Stimulated activated CD8-positive, alpha-beta memory T cell treated with anti-CD3 and anti-CD28 coated beads, Interleukin-2, amount 100 ng/mL, for 48 hours (primary cell): Measurements from ENCODE around the gene NUP37.
A peak's percentile ranks its signal among the peaks of the same experiment; 100 is the strongest.
"Not testable (repeated sequence)": the region's sequence is repeated elsewhere in the genome, so short reads cannot be mapped to it uniquely, and the experiment has no call there.

Experiments used
- DNase-seq, 2 donors: peaks; one replicate each; pipeline ENCODE4 v3.0.0-alpha.2; 2020; ENCODE audit warnings: low read depth in 2 of 2

Gene NUP37, protein sequence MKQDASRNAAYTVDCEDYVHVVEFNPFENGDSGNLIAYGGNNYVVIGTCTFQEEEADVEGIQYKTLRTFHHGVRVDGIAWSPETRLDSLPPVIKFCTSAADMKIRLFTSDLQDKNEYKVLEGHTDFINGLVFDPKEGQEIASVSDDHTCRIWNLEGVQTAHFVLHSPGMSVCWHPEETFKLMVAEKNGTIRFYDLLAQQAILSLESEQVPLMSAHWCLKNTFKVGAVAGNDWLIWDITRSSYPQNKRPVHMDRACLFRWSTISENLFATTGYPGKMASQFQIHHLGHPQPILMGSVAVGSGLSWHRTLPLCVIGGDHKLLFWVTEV

DNA sequence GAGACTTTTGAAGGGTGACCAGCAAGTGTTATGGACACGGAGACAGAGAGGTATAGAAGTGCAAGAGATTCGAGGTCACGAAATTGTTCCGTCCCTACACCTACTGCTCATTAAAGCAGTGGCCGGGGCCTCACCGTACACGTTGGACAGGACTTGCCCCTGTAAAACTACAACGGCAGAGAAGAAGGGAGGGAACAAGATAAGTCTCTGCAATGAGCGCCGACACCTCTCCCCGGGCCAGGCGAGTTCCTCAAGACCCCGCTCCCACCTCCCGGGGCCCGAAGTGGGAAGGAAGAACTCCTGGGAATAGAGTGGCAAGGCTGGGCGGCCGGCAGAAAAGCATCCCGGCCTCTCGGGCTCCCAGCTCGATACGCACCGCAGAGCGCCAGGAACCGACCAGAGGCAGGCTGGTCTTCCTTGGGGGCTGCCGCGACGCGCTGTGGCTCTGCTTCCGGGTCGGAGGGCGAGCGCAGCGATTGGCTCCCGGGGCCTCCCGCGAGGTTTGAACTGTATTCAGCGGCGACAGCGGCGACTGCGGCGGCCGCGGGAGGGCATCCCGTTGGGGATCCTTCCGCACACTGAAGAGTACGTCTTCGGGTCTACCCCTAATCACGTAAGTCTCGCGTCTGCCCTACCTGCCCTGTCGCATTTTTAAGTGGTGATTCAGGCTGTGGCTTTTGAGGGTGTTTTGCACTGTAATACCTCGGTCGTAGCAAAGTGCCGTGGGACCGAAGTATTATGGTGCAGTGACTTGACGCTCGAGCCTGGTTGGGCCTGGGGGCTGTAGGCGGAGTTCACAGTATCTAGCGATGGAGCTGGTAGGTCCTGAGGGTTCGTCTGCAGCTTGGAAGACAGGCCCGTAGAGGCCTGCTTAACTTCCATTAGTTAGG, at the start of gene NUP37, which contains the start of gene PARPBP:
NUP37 (minus strand) TSS at position 441 of the 890 bp plus-strand sequence. CDS start 1,596 bp downstream, outside the sequence.
PARPBP (plus strand) TSS at position 510 of the 890 bp plus-strand sequence. CDS start 3,706 bp downstream, outside the sequence.
- peak; percentile 81 to 85 for DNase-seq

DNA sequence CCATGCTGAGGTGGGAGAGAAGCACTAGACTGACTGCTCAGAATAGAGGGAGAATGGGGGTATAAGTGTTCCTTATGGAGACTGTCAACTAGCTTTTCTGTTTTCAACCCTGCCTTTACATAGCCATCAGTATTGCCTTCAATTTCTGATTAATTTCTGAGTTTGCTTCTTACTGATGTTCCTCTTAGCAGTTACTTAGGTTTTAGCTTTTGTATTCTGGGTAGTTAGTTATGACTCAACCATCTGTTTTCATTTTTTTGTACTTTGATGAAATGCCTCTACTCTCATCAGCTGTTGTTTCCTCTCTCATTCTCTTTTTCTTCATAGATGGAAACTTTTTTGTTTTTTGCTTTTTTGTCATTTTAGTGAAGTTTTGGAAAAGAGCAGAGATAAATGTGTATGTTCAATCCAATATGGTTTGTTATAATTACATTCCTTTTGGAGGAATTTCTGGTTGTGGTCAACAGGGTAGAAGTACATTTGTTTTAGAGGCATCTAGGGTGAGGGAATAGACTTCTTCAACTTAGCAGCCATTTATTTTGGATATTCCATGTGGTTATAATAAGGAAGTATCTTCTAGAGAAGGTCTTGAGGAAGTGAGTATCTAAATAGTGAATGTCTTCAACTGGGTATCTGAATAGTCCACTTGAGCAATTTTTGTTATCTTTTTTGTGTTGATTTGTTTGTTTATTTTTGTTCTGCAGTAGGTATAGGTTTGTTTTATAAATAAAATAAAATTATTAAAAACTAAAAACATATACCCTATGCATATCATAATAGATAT, 48.1 kb upstream of the NUP37 start:
- DNase-seq, result no peak

DNA sequence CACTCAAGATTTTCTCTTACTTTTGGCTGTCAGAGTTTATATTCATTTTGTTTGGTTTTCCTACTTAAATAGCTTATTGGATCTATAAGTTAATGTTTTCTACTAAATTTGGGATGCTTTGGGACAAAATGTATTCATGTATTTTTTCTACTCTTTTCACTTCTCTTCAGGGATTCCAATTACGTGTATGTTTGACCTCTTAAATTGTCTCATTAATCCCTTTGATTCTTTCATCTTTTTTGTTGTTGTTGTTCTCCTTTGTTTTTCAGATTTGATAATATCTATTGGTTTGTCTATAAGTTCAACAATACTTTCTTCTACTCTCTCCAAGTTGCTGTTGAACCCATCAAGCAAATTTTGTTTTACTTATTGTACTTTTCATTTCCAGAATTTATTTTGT, 43.5 kb upstream of the NUP37 start:
- DNase-seq, result no peak

DNA sequence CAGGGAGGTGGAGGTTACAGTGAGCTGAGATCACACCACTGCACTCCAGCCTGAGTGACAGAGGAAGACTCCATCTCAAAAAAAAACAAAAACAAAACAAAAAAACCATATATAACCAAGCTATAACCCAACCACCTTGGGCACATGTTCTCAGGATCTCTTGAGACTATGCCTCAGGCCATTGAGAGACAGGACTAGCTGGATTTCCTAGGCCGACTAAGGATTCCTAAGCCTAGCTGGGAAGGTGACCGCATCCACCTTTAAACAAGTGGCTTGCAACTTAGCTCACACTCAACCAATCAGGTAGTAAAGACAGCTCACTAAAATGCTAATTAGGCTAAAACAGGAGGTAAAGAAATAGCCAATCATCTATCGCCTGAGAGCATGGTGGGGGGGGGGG, 35.3 kb upstream of the NUP37 start:
- not testable (repeated sequence) for DNase-seq

DNA sequence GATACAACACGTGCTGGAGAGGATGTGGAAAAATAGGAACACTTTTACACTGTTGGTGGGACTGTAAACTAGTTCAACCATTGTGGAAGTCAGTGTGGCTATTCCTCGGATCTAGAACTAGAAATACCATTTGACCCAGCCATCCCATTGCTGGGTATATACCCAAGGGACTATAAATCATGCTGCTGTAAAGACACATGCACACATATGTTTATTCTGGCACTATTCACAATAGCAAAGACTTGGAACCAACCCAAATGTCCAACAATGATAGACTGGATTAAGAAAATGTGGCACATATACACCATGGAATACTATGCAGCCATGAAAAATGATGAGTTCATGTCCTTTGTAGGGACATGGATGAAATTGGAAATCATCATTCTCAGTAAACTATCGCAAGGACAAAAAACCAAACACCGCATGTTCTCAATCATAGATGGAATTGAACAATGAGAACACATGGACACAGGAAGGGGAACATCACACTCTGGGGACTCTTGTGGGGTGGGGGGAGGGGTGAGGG, 27.2 kb upstream of the NUP37 start:
- not testable (repeated sequence) for DNase-seq

DNA sequence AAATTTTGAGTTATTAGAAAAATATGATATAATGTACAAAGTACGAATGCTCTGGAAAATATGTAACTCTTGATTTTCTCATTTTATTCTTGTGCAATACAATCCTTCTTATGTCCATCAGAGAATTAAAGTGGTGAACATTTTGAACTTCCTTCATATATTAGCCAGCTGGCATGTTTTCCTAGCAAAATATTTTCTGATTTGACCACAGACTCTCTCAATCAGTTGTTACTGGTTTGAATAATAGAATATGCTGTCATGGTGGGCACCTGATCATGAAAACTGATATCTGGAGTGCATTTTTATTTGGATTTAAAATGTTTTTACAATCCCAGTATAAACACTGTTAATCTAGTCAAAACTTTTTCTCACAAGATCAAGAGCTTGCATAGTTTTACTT, 24.3 kb upstream of the NUP37 start:
- no peak for DNase-seq

DNA sequence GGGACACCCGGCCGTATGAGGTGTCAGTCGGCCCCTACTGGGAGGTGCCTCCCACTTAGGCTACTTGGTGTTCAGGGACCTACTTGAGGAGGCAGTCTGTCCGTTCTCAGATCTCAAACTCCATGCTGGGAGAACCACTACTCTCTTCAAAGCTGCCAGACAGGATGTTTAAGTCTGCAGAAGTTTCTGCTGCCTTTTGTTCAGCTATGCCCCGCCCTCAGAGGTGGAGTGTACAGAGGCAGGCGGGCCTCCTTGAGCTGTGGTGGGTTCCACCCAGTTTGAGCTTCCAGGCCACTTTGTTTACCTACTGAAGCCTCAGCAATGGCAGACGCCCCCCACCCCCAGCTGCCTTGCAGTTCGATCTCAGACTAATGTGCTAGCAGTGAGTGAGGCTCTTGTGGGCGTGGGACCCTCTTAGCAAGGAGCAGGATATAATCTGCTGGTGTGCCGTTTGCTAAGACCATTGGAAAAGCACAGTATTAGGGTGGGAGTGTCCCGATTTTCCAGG, 23.0 kb upstream of the NUP37 start:
- not testable (repeated sequence) for DNase-seq

DNA sequence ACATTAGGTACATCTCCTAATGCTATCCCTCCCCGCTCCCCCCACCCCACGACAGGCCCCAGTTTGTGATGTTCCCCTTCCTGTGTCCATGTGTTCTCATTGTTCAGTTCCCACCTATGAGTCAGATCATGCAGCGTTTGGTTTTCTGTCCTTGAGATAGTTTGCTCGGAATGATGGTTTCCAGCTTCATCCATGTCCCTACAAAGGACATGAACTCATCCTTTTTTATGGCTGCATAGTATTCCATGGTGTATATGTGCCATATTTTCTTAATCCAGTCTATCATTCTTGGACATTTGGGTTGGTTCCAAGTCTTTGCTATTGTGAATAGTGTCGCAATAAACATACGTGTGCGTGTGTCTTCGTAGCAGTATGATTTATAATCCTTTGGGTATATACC, 17.7 kb upstream of the NUP37 start:
- DNase-seq, result not testable (repeated sequence)

DNA sequence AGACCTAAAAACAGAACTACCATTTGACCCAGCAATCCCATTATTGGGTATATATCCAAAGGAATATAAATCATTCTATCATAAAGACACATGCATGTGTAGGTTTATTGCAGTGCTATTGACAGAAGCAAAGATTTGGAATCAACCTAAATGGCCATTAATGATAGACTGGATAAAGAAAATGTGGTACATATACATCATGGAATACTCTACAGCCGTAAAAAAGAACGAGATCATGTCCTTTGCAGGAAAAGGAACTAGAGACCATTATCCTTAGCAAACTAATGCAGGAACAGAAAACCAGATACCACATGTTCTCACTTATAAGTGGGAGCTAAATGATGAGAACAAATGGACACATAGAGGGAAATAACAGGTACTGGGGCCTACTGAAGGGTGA, 11.5 kb upstream of the NUP37 start:
- not testable (repeated sequence) for DNase-seq

DNA sequence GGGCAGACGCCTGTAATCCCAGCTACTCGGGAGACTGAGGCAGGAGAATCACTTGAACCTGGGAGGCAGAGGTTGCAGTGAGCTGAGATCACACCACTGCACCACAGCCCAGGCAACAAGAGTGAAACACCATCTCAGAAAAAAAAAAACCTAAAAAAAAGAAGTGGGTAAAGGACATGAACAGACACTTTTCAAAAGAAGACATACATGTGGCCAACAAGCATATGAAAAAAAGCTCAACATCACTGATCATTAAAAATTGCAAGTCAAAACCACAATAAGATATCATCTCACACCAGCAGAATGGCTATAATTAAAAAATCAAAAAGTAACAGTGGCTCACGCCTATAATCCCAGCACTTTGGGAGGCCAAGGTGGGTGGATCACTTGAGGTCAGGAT, 10.8 kb upstream of the NUP37 start:
- DNase-seq, result not testable (repeated sequence)

DNA sequence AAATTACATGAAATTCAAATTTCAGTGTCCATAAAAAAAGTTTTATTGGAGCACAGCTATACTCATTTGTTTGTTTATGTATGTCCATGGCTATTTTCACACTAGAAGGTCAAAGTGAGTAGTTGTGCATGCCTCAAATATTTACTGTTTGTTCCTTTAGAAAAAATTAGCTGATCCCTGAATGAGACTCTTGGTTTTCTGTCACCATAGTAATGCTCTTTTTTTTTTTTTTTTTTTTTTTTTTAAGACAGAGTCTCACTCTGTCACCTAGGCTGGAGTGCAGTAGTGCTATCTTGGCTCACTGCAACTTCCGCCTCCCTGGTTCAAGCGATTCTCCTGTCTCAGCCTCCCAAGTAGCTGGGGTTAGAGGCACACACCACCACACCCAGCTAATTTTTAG, 1.4 kb upstream of the NUP37 start:
- DNase-seq, result not testable (repeated sequence)

DNA sequence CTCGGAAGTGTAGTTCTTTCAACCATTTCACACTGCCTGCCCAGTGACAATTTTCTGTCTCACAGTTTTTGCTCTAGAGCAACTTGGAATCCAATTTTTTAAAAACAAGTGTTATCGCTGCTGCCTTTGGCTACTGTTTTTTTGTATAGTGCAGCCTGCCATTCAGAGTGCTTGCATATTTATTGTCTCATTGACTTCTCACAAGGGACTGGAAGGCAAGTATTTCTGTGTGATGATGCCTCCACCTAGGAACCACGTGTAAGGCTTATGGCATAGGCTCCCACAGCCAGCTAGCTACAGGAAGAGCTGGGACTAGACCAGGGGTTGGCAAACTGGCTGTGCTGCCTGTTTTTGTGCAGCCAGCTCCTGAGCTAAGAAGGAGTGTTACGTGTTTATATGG, 972 bp upstream of the NUP37 start:
- no peak for DNase-seq

DNA sequence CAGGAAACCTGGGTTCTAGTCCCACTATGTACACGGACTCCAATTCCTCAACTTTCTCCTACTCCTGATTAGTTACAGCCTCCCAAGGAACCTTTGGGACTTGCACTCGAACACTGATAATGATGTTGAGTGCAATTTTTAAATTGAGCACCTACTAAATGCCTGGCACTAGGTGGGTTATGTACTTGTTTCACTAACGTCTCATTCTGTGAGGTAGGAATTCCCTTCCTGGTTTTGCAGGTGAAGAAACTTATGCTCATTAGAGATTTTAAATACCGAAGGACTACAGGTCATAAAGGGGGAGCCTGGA, 605 bp upstream of the NUP37 start:
- no peak for DNase-seq

DNA sequence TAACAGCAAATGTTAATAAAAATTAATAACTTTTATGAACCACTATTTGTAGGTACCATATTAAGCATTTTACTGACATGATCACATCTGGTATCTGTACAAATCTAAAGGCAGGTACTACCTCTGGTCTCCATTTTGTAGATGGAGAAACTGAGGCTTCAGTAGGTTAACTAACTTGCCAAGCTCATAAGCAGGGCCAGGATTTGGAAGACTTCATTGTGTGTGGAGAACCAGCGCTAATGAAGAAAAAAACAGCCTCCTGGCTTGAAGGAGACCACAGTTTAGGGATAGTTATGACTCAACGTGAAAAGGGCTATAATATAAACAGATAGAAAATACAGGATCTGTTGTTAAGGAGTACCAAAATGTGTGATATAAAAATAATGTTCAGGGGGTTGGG, 1.0 kb downstream of the NUP37 start:
- no peak for DNase-seq

DNA sequence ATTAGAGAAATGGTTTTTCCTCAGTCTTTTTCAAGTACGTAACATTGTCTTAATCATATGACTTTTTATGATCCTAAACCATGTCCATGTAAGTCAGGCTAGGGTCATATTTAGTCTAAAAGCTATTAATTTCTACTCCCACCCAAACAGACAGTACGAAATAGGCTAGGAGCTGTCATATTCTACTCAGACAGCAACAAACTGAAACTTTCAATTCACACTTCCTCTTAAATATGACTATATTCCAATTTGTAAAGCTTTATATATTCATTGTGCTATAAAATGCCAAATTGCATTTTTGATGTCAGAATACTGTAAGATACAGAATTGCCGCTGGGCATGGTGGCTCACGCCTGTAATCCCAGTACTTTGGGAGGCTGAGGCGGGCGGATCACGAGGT, 3.5 kb downstream of the NUP37 start:
- no peak for DNase-seq

DNA sequence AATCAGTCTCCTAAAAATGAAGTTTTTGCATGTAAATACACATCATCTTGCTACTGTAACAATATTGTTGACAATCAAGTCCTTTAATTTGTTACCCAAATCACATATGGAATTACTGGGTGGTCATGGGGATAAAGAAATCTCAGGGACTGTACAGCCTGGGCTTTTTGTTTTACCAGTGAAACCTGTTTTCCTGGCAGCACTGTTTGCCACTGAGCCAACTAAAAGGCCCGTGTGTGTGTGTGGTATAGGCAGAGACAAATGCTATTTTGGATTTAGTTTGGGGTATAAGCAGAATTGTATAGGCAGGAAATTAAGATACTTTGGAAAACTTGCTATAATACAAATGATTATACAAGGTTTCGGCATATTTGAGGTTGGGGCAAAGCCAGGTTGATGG, 5.7 kb downstream of the NUP37 start:
- no peak for DNase-seq

DNA sequence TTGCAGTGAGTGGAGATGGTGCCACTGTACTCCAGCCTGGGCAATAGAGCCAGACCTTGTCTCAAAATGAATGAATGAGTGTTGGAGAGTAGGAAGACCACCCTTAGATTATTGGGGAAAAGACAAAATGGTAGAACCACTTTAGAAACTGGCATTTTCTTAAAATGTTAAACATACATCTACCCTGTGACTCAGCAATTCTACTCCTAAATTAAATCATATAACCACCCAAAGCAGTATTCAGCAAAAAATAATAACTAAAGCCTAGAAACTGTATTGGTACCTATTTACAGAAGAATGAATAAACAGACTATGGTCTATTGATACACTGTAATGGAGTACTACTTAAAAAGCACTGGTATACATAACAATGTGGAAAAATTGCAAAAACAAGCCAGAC, 9.1 kb downstream of the NUP37 start:
- no peak for DNase-seq

DNA sequence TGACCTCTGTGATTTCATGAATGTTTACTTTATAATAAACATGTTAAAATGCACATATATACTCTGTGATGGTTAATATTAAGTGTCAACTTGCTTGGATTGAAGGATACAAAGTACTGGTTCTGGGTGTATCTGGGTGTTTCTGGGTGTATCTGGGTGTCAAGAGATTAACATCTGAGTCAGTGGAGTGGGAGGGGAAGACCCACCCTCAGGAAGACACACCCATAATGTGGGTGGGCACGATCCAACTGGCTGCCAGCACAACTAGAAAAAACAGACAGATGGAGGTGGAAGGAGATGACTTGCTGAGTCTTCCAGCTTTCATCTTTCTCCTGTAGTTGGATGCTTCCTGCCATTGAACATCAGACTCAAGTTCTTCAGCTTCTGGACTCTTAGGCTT, 11.9 kb downstream of the NUP37 start:
- no peak for DNase-seq

DNA sequence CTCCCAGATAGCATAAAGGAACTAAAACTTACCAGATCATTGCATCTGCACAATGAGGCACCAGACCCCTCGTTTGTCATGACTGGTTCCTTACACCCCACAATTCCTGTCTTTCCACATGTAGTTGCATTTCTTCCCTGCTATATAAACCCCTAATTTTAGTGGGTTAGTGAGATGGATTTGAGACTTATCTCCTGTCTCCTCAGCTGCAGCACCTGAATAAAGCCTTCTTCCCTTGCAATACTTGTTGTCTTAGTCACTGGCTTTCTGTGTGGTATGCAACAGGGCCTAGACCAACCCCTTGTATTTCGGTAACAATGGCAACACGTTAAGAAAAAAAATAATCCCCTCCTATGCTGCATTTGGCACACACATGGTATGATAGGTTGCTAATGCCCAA, 13.0 kb downstream of the NUP37 start:
- no peak for DNase-seq

DNA sequence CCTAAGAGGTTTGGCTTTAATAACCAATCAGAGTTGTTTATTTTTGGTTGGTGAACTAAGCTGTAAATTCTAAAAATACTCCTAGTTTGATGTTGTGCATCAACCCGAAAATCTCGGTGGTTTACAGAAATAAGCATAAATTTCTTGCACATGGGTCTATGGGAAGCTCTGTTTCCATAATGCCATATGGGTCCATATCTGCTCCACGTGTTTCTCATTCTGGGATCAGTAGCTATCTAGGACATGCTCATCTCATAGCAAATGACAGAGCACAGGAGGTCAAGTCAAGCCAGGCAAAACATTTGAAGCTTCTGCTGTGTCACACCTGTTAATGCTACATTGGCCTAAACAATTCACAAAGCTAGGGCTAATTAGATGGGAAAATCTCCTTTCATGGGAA, 23.1 kb downstream of the NUP37 start:
- no peak for DNase-seq

DNA sequence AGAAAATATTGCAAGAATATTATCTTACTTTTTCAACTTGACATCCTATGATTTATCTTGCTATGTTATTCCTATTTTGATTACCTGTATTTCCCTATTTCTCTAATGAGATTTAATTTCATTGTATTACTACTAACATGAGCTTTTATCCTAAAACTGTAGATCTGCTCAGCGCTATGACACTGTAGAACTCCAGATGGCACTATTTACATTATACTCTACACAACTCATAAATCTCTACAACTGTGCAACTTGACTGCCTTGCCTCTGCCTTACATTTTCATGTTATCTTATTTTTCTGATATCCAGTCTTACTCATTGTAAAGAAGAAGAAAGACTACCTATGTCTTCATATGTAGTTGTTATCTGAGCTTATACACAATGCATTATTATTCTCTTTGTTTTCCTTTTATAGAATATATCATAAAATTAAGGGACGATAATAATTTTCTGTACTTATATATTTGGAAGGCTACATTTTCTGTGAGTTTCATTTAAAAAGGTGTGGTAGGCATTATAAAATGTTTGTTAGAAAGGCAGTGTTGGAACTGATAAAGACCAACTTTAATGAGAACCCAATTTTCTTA, 24.1 kb downstream of the NUP37 start:
- DNase-seq, result no peak
